Measurements from ENCODE around the gene PEX11G.

Gene PEX11G

DNA sequence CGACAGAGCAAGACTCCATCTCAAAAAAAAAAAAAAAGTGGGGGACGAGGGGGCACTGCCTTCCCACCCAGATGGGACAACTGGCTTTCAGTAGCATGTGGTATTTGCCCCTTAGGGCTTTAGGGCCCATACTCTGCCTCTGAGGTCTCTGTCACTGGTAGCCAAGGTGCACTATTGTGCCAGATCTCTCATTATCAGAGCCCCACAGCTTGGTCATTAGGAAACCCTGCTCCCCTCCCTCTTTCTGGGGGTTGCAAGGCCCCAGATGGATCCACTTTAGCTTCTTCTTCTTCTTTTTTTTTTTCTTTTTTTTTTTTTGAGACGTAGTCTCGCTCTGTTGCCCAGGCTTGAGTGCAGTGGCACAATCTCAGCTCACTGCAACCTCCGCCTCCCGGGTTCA lies 15.8 kb upstream of the PEX11G start:
- H3K36me3 ChIP-seq (ENCODE audit: insufficient read depth, low read length), result no peaks in the 10 kb centered on the region
- H3K9ac ChIP-seq (ENCODE audit: low read length), result no peak overlapping the region
- H3K9me3 ChIP-seq (ENCODE audit: low read length), result no peaks in the 10 kb centered on the region
- H2AFZ ChIP-seq (ENCODE audit: low read length), result no peak overlapping the region
- H3K4me1 ChIP-seq (ENCODE audit: insufficient read depth, low read length, severe bottlenecking), result peaks cover 6% of the 10 kb centered on the region
- no peaks in the 10 kb centered on the region for H3K79me2 ChIP-seq (ENCODE audit: insufficient read depth, low read length)
- H3K9me2 ChIP-seq (ENCODE audit: low read depth, low read length), result no peaks in the 10 kb centered on the region
- no peak overlapping the region for H3K4me3 ChIP-seq (ENCODE audit: low read depth, low read length, poor library complexity, severe bottlenecking)
- TF ChIP-seq EZH2 (IDR thresholded peaks at IDR 0.05; ENCODE audit: borderline replicate concordance, low read length), result no peak
- TF ChIP-seq, protein P1, sequence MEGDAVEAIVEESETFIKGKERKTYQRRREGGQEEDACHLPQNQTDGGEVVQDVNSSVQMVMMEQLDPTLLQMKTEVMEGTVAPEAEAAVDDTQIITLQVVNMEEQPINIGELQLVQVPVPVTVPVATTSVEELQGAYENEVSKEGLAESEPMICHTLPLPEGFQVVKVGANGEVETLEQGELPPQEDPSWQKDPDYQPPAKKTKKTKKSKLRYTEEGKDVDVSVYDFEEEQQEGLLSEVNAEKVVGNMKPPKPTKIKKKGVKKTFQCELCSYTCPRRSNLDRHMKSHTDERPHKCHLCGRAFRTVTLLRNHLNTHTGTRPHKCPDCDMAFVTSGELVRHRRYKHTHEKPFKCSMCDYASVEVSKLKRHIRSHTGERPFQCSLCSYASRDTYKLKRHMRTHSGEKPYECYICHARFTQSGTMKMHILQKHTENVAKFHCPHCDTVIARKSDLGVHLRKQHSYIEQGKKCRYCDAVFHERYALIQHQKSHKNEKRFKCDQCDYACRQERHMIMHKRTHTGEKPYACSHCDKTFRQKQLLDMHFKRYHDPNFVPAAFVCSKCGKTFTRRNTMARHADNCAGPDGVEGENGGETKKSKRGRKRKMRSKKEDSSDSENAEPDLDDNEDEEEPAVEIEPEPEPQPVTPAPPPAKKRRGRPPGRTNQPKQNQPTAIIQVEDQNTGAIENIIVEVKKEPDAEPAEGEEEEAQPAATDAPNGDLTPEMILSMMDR (IDR thresholded peaks at IDR 0.05; ENCODE audit: low read length), result no peak
- H3K4me2 ChIP-seq (ENCODE audit: low read length), result no peak overlapping the region
- H3F3A ChIP-seq (ENCODE audit: insufficient read depth, low read length), result no peaks in the 10 kb centered on the region
- no peaks in the 10 kb centered on the region for H4K20me1 ChIP-seq (ENCODE audit: insufficient read depth, low read length)
- no peak overlapping the region for H3K27ac ChIP-seq (ENCODE audit: low read depth, low read length, poor library complexity, severe bottlenecking)
- H3K27me3 ChIP-seq (ENCODE audit: insufficient read depth, low read length), result no peaks in the 10 kb centered on the region

DNA sequence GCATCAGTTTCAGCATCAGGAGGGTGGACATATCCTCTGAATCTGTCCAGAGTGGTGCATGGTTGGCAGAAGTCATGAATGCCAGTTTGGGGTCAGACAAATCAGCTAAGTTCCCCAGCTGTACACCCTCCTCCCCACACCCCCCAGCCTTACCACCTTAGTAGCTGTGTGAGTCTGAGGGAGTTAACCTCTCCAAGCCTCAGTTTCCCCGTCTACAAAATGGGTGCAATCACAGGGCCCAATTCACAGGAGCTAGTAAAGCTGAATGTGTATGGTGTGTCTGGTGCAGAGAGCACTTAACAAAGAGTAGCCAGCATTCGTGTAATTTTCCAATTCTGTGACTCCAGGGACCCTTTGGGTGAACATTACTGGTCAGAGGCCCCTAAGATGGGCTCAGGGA lies 13.7 kb upstream of the PEX11G start:
- no peak overlapping the region for H3K4me2 ChIP-seq (ENCODE audit: low read length)
- no peaks in the 10 kb centered on the region for H4K20me1 ChIP-seq (ENCODE audit: insufficient read depth, low read length)
- no peaks in the 10 kb centered on the region for H3K36me3 ChIP-seq (ENCODE audit: insufficient read depth, low read length)
- H3K4me1 ChIP-seq (ENCODE audit: insufficient read depth, low read length, severe bottlenecking), result peaks cover 6% of the 10 kb centered on the region
- no peak overlapping the region for H3K9ac ChIP-seq (ENCODE audit: low read length)
- H3K27me3 ChIP-seq (ENCODE audit: insufficient read depth, low read length), result no peaks in the 10 kb centered on the region
- H3F3A ChIP-seq (ENCODE audit: insufficient read depth, low read length), result no peaks in the 10 kb centered on the region
- no peaks in the 10 kb centered on the region for H3K79me2 ChIP-seq (ENCODE audit: insufficient read depth, low read length)
- no peaks in the 10 kb centered on the region for H3K9me2 ChIP-seq (ENCODE audit: low read depth, low read length)
- TF ChIP-seq, protein P1 (IDR thresholded peaks at IDR 0.05; ENCODE audit: low read length), result no peak
- no peak for TF ChIP-seq EZH2 (IDR thresholded peaks at IDR 0.05; ENCODE audit: borderline replicate concordance, low read length)
- no peak overlapping the region for H2AFZ ChIP-seq (ENCODE audit: low read length)
- no peak overlapping the region for H3K4me3 ChIP-seq (ENCODE audit: low read depth, low read length, poor library complexity, severe bottlenecking)
- H3K9me3 ChIP-seq (ENCODE audit: low read length), result no peaks in the 10 kb centered on the region
- H3K27ac ChIP-seq (ENCODE audit: low read depth, low read length, poor library complexity, severe bottlenecking), result no peak overlapping the region

DNA sequence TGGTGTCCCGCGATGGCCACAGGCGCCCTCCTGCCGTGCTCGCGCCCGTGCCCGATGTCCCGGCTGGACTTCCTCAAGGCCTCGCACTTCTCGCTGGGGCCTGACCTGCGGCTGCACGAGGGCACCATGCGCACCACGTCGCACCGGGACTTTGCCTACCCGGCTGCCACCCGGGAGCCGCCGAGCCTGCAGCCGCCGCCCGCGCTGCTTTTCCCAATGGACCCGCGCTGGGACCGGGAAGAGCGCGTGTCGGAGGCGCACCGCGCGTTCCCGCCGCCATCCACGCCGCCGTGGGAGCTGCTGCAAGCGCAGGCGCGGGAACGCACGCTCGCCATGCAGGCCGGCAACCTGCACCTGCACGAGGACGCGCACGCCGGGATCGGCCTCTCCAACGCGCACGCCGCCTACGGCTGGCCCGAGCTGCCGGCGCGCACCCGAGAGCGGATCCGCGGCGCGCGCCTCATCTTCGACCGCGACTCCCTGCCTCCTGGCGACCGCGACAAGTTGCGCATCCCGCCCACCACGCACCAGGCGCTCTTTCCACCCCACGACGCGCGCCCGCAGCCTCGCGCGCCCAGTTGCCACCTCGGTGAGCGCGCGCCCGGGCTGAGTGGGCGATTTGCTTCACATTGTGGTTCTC lies 12.1 kb upstream of the PEX11G start:
- Histone ChIP-seq H3K4me3 (ENCODE audit: low read depth, low read length, poor library complexity, severe bottlenecking) (no peak overlapping the region), H4K20me1 (ENCODE audit: insufficient read depth, low read length) (no peaks in the 10 kb centered on the region), H3K4me2 (ENCODE audit: low read length) (no peak overlapping the region), H2AFZ (ENCODE audit: low read length) (no peak overlapping the region), H3K79me2 (ENCODE audit: insufficient read depth, low read length) (no peaks in the 10 kb centered on the region), H3K9ac (ENCODE audit: low read length) (no peak overlapping the region), H3K27me3 (ENCODE audit: insufficient read depth, low read length) (no peaks in the 10 kb centered on the region), H3F3A (ENCODE audit: insufficient read depth, low read length) (no peaks in the 10 kb centered on the region), H3K36me3 (ENCODE audit: insufficient read depth, low read length) (no peaks in the 10 kb centered on the region), H3K9me3 (ENCODE audit: low read length) (no peaks in the 10 kb centered on the region), H3K4me1 (ENCODE audit: insufficient read depth, low read length, severe bottlenecking) (peaks cover 5% of the 10 kb centered on the region), H3K9me2 (ENCODE audit: low read depth, low read length) (no peaks in the 10 kb centered on the region), H3K27ac (ENCODE audit: low read depth, low read length, poor library complexity, severe bottlenecking) (no peak overlapping the region)
- TF ChIP-seq, protein P1 (IDR thresholded peaks at IDR 0.05; ENCODE audit: low read length), result no peak
- TF ChIP-seq EZH2 (IDR thresholded peaks at IDR 0.05; ENCODE audit: borderline replicate concordance, low read length), result no peak

Measured in OCI-LY1 (cell line).